Caco-2 (cell line): ENCODE data around the gene KIRREL2. TPM values are rescaled to one million over a fixed set of nuclear protein-coding genes. Genes with fewer than 3 reads are reported as not detected.
"Not testable (repeated sequence)": the region's sequence is repeated elsewhere in the genome, so short reads cannot be mapped to it uniquely, and the experiment has no call there.

Experiments used
- BruUV-seq: library from RNA; stranded (reverse); fragments of 400-500 nt; replicated peaks from 2 replicates; lab custom pipeline; 2021; lab: Mats Ljungman, UMichigan
- CTCF ChIA-PET: fragments of 300-600 bp; sonication (Branson Sonifier 250); formaldehyde crosslinking; loops from one replicate; lab custom pipeline; 2022; ENCODE audit warnings: antibody characterized with exemption; lab: Charles Lee
- POLR2A ChIA-PET: fragments of 300-600 bp; sonication (Branson Sonifier 250); formaldehyde crosslinking; loops from one replicate; lab custom pipeline; 2022; ENCODE audit warnings: antibody characterized with exemption; lab: Charles Lee
- DNase-seq, 2 experiments: peaks; one replicate each; pipeline versions ENCODE4 v3.0.0 to v3.0.0-alpha.2; 2020 to 2022
- H3K27me3 ChIP-seq: replicated peaks from 2 replicates; pipeline ENCODE4 v1.6.0; 2011; ENCODE audit warnings: low read length; ENCODE audit not compliant: control insufficient read depth, insufficient read depth
- H3K36me3 ChIP-seq: 2 replicates; pipeline ENCODE4 v1.5.1; 2011; ENCODE audit warnings: low read length; ENCODE audit not compliant: control insufficient read depth, insufficient read depth
- H3K4me1 ChIP-seq: fragments of 250-450 bp; sonication (Bioruptor Pico); 2 replicates; pipeline ENCODE4 v1.5.1; 2020; ENCODE audit warnings: mild to moderate bottlenecking
- H3K4me3 ChIP-seq: 2 replicates; pipeline ENCODE4 v1.5.1; 2011; ENCODE audit warnings: low read depth, mild to moderate bottlenecking, control low read depth, low read length
- H3K9me3 ChIP-seq: fragments of 250-450 bp; sonication (Bioruptor Pico); 2 replicates; pipeline ENCODE4 v1.5.1; 2020; ENCODE audit warnings: mild to moderate bottlenecking, moderate library complexity
- H3K27ac Mint-ChIP-seq: one replicate; pipeline ENCODE4 v1.8.0; 2022; ENCODE audit warnings: mixed read lengths; ENCODE audit not compliant: unreplicated experiment
- H3K27me3 Mint-ChIP-seq: one replicate; pipeline ENCODE4 v1.8.0; 2022; ENCODE audit warnings: mixed read lengths; ENCODE audit not compliant: insufficient read depth, unreplicated experiment
- H3K36me3 Mint-ChIP-seq: one replicate; pipeline ENCODE4 v1.8.0; 2022; ENCODE audit warnings: mild to moderate bottlenecking, mixed read lengths; ENCODE audit not compliant: insufficient read depth, unreplicated experiment
- H3K4me1 Mint-ChIP-seq: one replicate; pipeline ENCODE4 v1.8.0; 2022; ENCODE audit warnings: low read depth, mixed read lengths; ENCODE audit not compliant: unreplicated experiment
- H3K4me3 Mint-ChIP-seq: one replicate; pipeline ENCODE4 v1.8.0; 2022; ENCODE audit warnings: mild to moderate bottlenecking, moderate library complexity, mixed read lengths; ENCODE audit not compliant: unreplicated experiment
- H3K9me3 Mint-ChIP-seq: one replicate; pipeline ENCODE4 v1.8.0; 2022; ENCODE audit warnings: mixed read lengths; ENCODE audit not compliant: unreplicated experiment
- CTCF ChIP-seq, 2 experiments: fragments of 200-600 bp in 1 of 2; IDR thresholded peaks; 1 replicate in 1 of 2; 2 replicates in 1 of 2; pipeline versions ENCODE4 v1.5.1 to v1.8.0; 2011 to 2022; ENCODE audit warnings: antibody characterized with exemption in 1 of 2, control low read depth in 1 of 2, inconsistent platforms in 1 of 2, low read depth in 1 of 2, low read length in 1 of 2, mild to moderate bottlenecking in 1 of 2, moderate library complexity in 1 of 2; ENCODE audit not compliant: insufficient read depth in 1 of 2, severe bottlenecking in 1 of 2, unreplicated experiment in 1 of 2
- intact Hi-C: fragments of 100-400 bp; cut with micrococcal nuclease; formaldehyde crosslinking; loops from one replicate; pipeline ENCODE4 v1.10.0; 2022; ENCODE audit not compliant: unreplicated experiment
- total RNA-seq: library from RNA; stranded (reverse); gene quantifications from 2 replicates; pipeline ENCODE4 v1.2.3, GENCODE V29; 2022

Gene KIRREL2
- total RNA-seq, 1 experiment from 2014 or later, result 0.14 TPM

DNA sequence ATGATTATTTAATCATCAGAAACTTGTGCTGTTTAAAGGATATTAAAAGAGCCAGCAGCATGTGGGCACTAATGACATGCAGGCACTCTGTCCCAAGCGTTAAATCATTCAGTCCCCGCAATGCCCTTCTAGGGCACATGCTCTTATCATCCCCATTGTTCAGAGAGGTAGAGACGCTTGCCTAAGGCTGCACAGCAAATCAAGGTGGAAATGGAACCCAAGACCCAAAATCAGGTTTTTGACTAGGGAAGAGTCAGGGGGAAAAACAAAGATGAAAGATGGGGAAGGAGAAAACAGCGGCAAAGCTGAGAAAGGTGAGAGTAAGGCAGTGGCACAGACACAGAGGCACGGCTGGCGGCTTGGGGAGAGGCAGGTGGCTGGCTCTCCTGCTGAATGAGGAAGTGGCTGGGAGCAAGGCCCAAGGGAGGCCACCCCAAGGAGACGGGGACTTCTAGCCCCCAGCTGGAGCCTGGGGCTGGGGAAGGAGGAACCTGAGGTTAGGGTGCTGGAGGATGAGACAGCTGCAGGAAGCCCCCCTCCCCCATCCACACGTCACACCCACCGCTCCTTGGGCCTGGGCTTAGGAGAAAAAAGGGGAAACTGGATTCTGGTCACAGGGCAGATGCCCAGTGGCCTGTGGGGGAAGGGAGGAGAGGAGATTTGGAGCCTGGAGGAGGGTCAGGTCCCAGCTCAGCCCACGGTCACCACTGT is 52.4 kb downstream of the KIRREL2 start:
- H3K27me3 Mint-ChIP-seq, result no peaks in the 10 kb centered on the region
- no peaks in the 10 kb centered on the region for H3K36me3 Mint-ChIP-seq
- Histone ChIP-seq H3K36me3 (no peaks in the 10 kb centered on the region), H3K9me3 (no peaks in the 10 kb centered on the region), H3K4me1 (no peaks in the 10 kb centered on the region), H3K27me3 (0 out of 2 replicates have a peak, but pooled peaks cover 1% of the 10 kb centered on the region), H3K4me3 (no peak overlapping the region)
- intact Hi-C loops, result no loop called here
- no peak for DNase-seq
- ChIA-PET CTCF (interaction anchor here (1.1 kb wide), 1 partner anchor 22 kb away, joined by 3 read pairs; no protein-coding TSS in a partner anchor), POLR2A (no interaction called here)
- H3K4me3 Mint-ChIP-seq, result no peak overlapping the region
- no peaks in the 10 kb centered on the region for H3K4me1 Mint-ChIP-seq
- TF ChIP-seq CTCF (IDR thresholded peaks at IDR 0.05; ENCODE audit: insufficient read depth in 1 of 2, low read depth in 1 of 2, low read length in 1 of 2, severe bottlenecking in 1 of 2, unreplicated experiment in 1 of 2), result no peak
- BruUV-seq, result no TSS peak
- no peak overlapping the region for H3K27ac Mint-ChIP-seq
- no peaks in the 10 kb centered on the region for H3K9me3 Mint-ChIP-seq

DNA sequence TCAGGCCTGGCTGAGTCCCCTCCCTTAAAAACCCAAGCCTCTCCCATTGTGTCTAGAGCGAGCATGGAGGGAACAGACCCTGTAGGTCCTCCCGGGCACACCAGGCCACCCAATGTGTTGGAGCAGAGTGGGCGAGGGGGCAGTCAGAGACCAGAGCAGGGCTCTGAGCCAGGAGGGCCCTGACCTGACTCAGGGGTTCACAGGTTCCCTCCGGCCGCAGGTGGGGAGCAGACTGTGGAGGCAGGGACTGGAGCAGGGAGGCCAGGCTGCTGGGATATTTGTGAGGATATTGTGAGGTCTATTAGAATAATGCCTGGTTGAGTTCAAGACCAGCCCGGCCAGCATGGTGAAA is 52.9 kb downstream of the KIRREL2 start:
- DNase-seq, result no peak
- no TSS peak for BruUV-seq
- no peak for TF ChIP-seq CTCF (IDR thresholded peaks at IDR 0.05; ENCODE audit: insufficient read depth in 1 of 2, low read depth in 1 of 2, low read length in 1 of 2, severe bottlenecking in 1 of 2, unreplicated experiment in 1 of 2)
- Mint-ChIP-seq H3K4me1 (no peaks in the 10 kb centered on the region), H3K27me3 (peaks cover under 1% of the 10 kb centered on the region), H3K4me3 (no peak overlapping the region), H3K36me3 (no peaks in the 10 kb centered on the region), H3K9me3 (no peaks in the 10 kb centered on the region), H3K27ac (no peak overlapping the region)
- ChIA-PET CTCF (interaction anchor here (1.1 kb wide), 1 partner anchor 22 kb away, joined by 3 read pairs; no protein-coding TSS in a partner anchor), POLR2A (no interaction called here)
- H3K36me3 ChIP-seq, result no peaks in the 10 kb centered on the region
- H3K4me1 ChIP-seq, result no peaks in the 10 kb centered on the region
- 0 out of 2 replicates have a peak, but pooled peaks cover 1% of the 10 kb centered on the region for H3K27me3 ChIP-seq
- intact Hi-C loops, result no loop called here
- H3K9me3 ChIP-seq, result no peaks in the 10 kb centered on the region
- no peak overlapping the region for H3K4me3 ChIP-seq

DNA sequence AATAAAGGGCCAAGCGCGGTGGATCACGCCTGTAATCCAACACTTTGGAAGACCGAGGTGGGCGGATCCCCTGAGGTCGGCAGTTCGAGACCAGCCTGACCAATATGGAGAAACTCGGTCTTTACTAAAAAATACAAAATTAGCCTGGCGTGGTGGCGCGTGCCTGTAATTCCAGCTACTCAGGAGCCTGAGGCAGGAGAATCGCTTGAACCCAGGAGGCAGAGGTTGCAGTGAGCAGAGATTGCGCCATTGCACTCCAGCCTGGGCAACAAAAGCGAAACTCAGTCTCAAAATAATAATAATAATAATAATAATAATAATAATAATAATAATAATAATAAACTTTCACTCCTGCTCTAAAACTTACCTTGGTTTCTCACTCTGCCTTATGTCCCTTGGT is 53.6 kb downstream of the KIRREL2 start:
- H3K4me1 ChIP-seq, H3K4me3 ChIP-seq, intact Hi-C loops, DNase-seq, H3K9me3 ChIP-seq, H3K27me3 ChIP-seq, H3K27me3 Mint-ChIP-seq, CTCF ChIA-PET, POLR2A ChIA-PET, H3K36me3 Mint-ChIP-seq, H3K27ac Mint-ChIP-seq, BruUV-seq, H3K9me3 Mint-ChIP-seq, H3K4me3 Mint-ChIP-seq, H3K4me1 Mint-ChIP-seq, H3K36me3 ChIP-seq: not testable (repeated sequence)
